Breast epithelium (tissue), 3 donors: ENCODE measurements around the gene MOB3A.

ENCODE experiments used
- CTCF ChIP-seq, 3 donors: fragments of 450-650 bp; IDR thresholded peaks; one replicate each; pipeline ENCODE4 v1.5.1; 2016 to 2017; ENCODE audit warnings: antibody characterized with exemption in 3 of 3, mild to moderate bottlenecking in 3 of 3, moderate library complexity in 3 of 3
- POLR2A ChIP-seq: fragments of 450-650 bp; IDR thresholded peaks from one replicate; pipeline ENCODE4 v1.6.1; 2016; ENCODE audit warnings: antibody characterized with exemption, mild to moderate bottlenecking, moderate library complexity

DNA sequence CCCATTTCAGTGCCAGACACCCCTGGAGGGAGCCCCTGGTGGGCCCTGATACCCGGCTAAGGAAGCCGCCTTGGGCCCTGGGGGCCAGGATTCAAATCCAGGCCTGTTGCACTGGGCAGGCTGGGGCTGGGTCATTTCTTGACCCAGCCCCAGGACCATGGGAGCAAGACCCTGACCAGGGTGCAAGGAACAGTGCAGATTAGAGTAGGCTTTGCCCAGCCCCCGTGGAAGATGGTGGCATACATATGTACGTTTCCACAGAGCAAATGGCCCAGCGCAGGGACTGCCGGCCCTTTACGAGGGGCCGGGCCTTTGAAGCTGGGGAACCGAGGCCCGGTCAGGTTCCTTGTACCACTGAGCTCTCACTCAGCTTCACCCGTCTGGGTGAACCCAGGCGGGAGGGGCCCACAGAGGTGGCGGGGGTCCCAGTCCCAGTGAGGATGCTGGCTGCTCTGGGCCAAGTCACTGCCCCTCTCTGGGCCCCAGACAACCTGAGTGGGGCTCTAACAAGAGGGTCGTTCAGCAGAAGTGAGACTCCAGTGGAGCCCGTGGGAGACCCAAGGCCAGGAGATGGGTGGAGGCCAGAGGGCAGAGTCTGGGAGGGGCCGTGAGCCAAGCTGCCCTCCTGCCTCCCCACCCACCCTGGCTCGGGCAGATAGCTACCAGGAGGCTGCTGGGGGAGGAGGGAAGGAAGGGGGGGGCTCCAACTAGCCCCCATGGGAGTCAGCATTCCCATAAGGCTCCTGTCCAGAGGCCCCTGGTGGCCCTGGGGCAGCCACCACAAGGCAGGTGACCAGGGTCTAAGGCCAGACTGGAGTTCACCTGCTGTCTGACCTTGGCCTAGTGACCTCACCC, 47.8 kb downstream of the MOB3A start:
- no peak for TF ChIP-seq CTCF (IDR thresholded peaks at IDR 0.05)
- no peak for TF ChIP-seq POLR2A
